ENCODE measurements around the gene ALKBH7. TPM values are rescaled to one million over a fixed set of nuclear protein-coding genes. Genes with fewer than 3 reads are reported as not detected.

ALKBH7 gene
- total RNA-seq, 1 donor from 2014 or later = 68.8 TPM

DNA sequence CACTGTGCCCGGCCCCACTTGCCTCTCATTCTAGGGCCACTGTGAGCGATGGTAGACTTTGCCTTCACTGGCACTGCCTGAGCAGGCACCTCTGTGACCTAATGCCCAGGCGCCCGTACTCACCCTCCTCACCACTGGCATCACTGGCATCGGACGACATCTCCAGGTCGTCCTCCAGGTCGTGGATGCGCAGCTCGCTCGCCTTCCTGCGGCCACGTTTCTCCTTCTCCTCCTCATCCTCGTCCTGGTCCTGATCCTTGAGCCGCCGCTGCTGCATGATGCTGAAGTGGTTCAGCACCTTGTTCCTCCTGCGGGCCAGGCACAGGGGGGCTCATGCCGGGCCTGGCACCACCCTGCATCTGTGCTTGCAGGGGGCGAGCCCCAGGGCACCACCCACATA lies 10.6 kb downstream of the ALKBH7 start:
- no peak for DNase-seq (ENCODE audit: low read depth, low spot score)
- Mint-ChIP-seq H3K27me3 (ENCODE audit: low read depth) (no peaks in the 10 kb centered on the region), H3K4me3 (no peak overlapping the region), H3K9me3 (no peaks in the 10 kb centered on the region), H3K36me3 (ENCODE audit: low read depth) (peaks cover 26% of the 10 kb centered on the region), H3K27ac (ENCODE audit: unreplicated experiment) (no peak overlapping the region), H3K4me1 (no peaks in the 10 kb centered on the region)
- no peak for TF ChIP-seq CTCF (conservative IDR thresholded peaks at IDR 0.05)

DNA sequence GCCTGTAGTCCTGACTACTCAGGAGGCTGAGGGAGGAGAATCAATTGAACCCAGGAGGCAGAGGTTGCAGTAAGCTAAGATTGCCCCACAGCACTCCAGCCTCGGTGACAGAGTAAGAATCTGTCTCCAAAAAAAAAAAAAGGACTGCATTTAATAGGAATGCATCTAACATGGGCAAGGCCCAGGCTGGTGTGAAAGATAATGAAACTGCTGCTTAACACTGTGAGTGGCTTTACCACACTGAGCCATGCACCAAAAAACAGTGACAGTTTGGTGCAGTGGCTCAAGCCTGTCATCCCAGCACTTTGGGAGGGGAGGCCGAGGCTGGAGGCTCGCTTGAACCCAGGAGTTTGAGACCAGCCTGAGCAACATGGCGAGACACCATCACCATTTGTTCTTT lies 11.8 kb downstream of the ALKBH7 start:
- Mint-ChIP-seq H3K9me3 (no peaks in the 10 kb centered on the region), H3K27me3 (ENCODE audit: low read depth) (no peaks in the 10 kb centered on the region), H3K36me3 (ENCODE audit: low read depth) (peaks cover 21% of the 10 kb centered on the region), H3K27ac (ENCODE audit: unreplicated experiment) (no peak overlapping the region), H3K4me1 (no peaks in the 10 kb centered on the region), H3K4me3 (no peak overlapping the region)
- no peak for TF ChIP-seq CTCF (conservative IDR thresholded peaks at IDR 0.05)
- DNase-seq (ENCODE audit: low read depth, low spot score) = no peak

DNA sequence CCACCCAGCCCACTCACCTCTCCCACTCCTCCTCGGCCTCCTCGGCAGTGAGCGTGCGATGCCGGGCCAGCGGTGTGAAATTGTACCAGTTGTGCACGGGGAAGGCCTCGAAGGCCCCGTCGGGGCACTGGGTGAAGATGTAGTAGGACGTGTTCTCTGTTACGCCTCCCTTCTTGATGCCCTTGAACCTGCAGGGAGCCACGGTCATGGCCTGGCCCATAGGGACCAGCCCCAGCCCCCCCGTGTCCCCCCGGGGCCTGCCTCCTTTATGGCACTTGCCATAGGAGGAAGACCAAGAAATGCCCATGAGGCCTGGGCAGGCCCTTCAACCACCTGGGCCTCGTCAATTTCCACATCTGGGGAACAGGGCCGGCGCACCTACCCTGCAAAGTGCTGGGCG lies 14.8 kb downstream of the ALKBH7 start:
- no peak for TF ChIP-seq CTCF (conservative IDR thresholded peaks at IDR 0.05)
- Mint-ChIP-seq H3K9me3 (no peaks in the 10 kb centered on the region), H3K27me3 (ENCODE audit: low read depth) (no peaks in the 10 kb centered on the region), H3K27ac (ENCODE audit: unreplicated experiment) (no peak overlapping the region), H3K4me1 (peaks cover 13% of the 10 kb centered on the region), H3K4me3 (no peak overlapping the region), H3K36me3 (ENCODE audit: low read depth) (peaks cover 10% of the 10 kb centered on the region)
- DNase-seq (ENCODE audit: low read depth, low spot score) = no peak

DNA sequence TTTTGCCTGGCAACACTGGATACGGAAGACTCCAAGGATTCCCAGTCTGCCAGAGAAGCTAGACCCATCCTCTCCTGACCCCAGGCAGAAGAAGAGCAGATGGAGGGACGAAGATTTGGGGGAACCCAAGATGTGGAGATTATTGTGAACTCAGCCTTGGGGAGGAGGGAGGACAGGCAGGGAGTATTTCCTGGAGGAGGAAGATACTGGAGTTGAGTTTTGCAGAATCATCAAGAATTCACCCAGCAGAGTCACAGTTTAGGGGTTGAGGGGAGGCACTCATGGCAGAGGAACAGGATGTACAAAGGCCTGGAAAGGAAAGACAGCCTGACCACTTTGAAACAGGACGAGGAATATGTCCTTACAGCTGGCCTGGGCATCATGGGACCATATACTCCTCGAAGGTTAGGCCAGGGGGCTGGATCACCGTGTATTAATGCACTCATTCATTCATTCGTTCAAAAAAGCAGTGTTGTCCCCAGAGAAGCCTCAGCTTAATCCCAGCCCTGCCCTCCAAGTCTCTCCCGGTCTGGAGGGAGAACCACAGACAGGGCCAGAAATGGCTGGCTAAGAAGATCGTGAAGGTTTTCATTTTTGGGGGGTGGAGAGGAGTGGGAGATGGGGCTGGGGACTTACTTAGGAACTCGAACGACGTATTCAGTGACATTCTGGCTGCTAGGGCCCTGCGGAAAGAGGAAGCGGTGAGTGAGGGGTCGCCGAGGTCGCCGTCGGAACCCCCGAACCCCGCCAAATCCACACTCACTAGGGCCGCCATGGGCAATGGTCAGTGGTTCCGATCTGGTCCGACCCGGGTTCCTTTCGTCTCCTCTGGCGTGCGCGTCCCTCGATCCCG lies 19.9 kb downstream of the ALKBH7 start:
- peaks cover 4% of the 10 kb centered on the region for H3K36me3 Mint-ChIP-seq (ENCODE audit: low read depth)
- no peaks in the 10 kb centered on the region for H3K27me3 Mint-ChIP-seq (ENCODE audit: low read depth)
- TF ChIP-seq CTCF (conservative IDR thresholded peaks at IDR 0.05) = no peak
- no peaks in the 10 kb centered on the region for H3K9me3 Mint-ChIP-seq
- no peak for DNase-seq (ENCODE audit: low read depth, low spot score)
- H3K4me3 Mint-ChIP-seq = peak overlapping the region; percentile 97
- H3K4me1 Mint-ChIP-seq = peaks cover 30% of the 10 kb centered on the region
- peak overlapping the region; percentile 98 for H3K27ac Mint-ChIP-seq (ENCODE audit: unreplicated experiment)

DNA sequence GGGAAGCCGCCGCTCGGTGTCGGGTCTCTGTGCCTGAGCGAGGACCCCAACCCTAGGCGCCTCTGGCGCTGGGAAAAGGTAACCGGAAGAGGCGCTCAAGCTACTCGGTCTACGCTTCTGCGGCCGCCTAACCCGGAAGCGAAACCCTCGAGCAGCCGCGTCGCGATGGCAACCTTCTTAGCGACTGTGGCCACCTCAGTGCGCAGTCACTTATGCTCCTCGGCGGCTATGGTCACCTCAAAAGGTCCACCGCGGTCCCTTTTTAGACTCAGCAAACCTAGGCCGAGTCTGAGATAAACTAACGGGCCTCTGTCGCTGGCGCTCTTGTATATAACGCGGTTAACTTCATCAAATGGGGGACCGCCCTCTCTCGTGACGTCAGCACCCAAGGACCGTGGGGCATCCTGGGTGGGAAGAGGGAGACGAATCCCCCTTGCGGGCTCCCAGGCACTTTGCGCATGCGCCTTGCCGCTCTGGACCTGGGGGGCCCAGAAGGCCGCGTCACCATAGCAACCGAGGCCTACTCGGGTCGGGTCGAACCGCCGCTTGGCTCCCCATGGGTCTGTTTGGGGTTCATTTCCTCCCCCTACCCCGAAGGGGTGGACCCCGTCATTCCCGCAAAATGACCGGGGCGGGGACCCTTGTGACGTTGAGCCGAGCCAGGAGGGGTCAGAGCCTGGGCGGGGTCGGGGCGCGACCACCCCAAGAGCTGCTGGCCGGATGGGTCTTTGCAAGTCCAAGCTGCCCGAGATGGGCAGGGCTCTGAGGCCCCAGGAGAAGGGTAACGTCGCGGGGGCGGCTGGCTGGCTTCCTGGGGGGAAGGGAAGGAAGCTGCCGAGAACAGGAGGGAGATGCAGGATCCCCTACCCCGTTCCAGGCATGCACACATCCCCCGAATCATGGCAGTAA lies 20.7 kb downstream of the ALKBH7 start, which contains the start of gene GTF2F1:
Gene GTF2F1 (minus strand): TSS at position 91 of the 909 bp plus-strand sequence. CDS start 169 bp downstream, outside the sequence.
- H3K4me3 Mint-ChIP-seq = peak within 1 kb of the TSS; percentile 97

More for the DNA sequence above, 20.7 kb downstream of the ALKBH7 start, which contains the start of gene GTF2F1:
- peak within 1 kb of the TSS; percentile 98 for H3K27ac Mint-ChIP-seq (ENCODE audit: unreplicated experiment)
- peaks cover 30% of the 10 kb centered on the region for H3K4me1 Mint-ChIP-seq
- TF ChIP-seq CTCF (conservative IDR thresholded peaks at IDR 0.05) = no peak
- H3K36me3 Mint-ChIP-seq (ENCODE audit: low read depth) = peaks cover 4% of the 10 kb centered on the region
- DNase-seq (ENCODE audit: low read depth, low spot score) = peak; percentile 93
- H3K9me3 Mint-ChIP-seq = no peaks in the 10 kb centered on the region
- no peaks in the 10 kb centered on the region for H3K27me3 Mint-ChIP-seq (ENCODE audit: low read depth)

All from neural crest cell (in vitro differentiated cells).